HepG2 (cell line): ENCODE measurements around the gene P2RY6. TPM values are rescaled to one million over a fixed set of nuclear protein-coding genes. Genes with fewer than 3 reads are reported as not detected.

Experiments
- ARNT2 ChIP-seq: sonication (generic); formaldehyde crosslinking; IDR thresholded peaks from 2 replicates; pipeline ENCODE4 v1.8.0; 2022; ENCODE audit warnings: mild to moderate bottlenecking, low read depth, missing genetic modification reagents, moderate library complexity
- ATF7 ChIP-seq, 2 experiments: fragments of 450-650 bp in 1 of 2; sonication (generic) in 1 of 2; formaldehyde crosslinking in 1 of 2; IDR thresholded peaks; 2 replicates each; pipeline versions ENCODE4 v1.4.0 to v1.6.1; 2016 to 2020; ENCODE audit warnings: antibody characterized with exemption in 1 of 2, mild to moderate bottlenecking in 1 of 2, missing genetic modification reagents in 1 of 2
- CREB3 ChIP-seq: sonication (generic); formaldehyde crosslinking; IDR thresholded peaks from 2 replicates; pipeline ENCODE4 v1.5.0; 2020; ENCODE audit warnings: missing genetic modification reagents
- FOXP4 ChIP-seq: sonication (generic); formaldehyde crosslinking; IDR thresholded peaks from 2 replicates; pipeline ENCODE4 v1.4.0; 2020; ENCODE audit warnings: missing genetic modification reagents
- GRHL1 ChIP-seq: sonication (generic); formaldehyde crosslinking; conservative IDR thresholded peaks from 2 replicates; pipeline ENCODE4 v1.8.0; 2022; ENCODE audit warnings: missing genetic modification reagents
- HNRNPH1 ChIP-seq: fragments of 200-400 bp; formaldehyde crosslinking; optimal IDR thresholded peaks from 2 replicates; pipeline ENCODE3; 2017; ENCODE audit warnings: mild to moderate bottlenecking, low read depth, low read length
- MBNL3 ChIP-seq: fragments of 250-450 bp; sonication (Bioruptor Pico); conservative IDR thresholded peaks from 2 replicates; pipeline ENCODE4 v1.8.0; 2022; ENCODE audit warnings: mild to moderate bottlenecking, inconsistent platforms
- NCOR1 ChIP-seq: fragments of 200-600 bp; sonication (generic); IDR thresholded peaks from 2 replicates; pipeline ENCODE4 v1.7.0; 2017; ENCODE audit warnings: antibody characterized with exemption, low read length, borderline replicate concordance
- NFYB ChIP-seq: sonication (generic); formaldehyde crosslinking; IDR thresholded peaks from 2 replicates; pipeline ENCODE4 v1.4.0; 2020; ENCODE audit warnings: missing genetic modification reagents
- ZFP62 ChIP-seq: sonication (generic); formaldehyde crosslinking; IDR thresholded peaks from 2 replicates; pipeline ENCODE4 v1.4.0; 2020; ENCODE audit warnings: missing genetic modification reagents
- ZNF142 ChIP-seq: sonication (generic); formaldehyde crosslinking; IDR thresholded peaks from 2 replicates; pipeline ENCODE4 v1.4.0; 2020; ENCODE audit warnings: missing genetic modification reagents
- ZNF33B ChIP-seq: sonication (generic); formaldehyde crosslinking; IDR thresholded peaks from 2 replicates; pipeline ENCODE4 v1.5.1; 2020; ENCODE audit warnings: mild to moderate bottlenecking, missing genetic modification reagents
- ZNF34 ChIP-seq: sonication (generic); formaldehyde crosslinking; IDR thresholded peaks from 2 replicates; pipeline ENCODE4 v1.4.0; 2020; ENCODE audit warnings: mild to moderate bottlenecking, missing genetic modification reagents, borderline replicate concordance
- ZNF503 ChIP-seq: sonication (generic); formaldehyde crosslinking; IDR thresholded peaks from 2 replicates; pipeline ENCODE4 v1.4.0; 2020; ENCODE audit warnings: missing genetic modification reagents
- polyA plus RNA-seq, 8 experiments: library from polyadenylated mRNA; depleted of rRNA in 3 of 8; stranded (reverse) in 7 of 8; unstranded in 1 of 8; fragments of >200 nt; fragmentation: Illumina TruSeq in 4 of 8; extraction: Trizol in 4 of 8; gene quantifications; 2 replicates each; pipeline versions ENCODE4 v1.2.1 to v1.2.3, GENCODE V29; 2011 to 2016; ENCODE audit warnings: low read depth in 4 of 8, missing spikeins in 1 of 8, mixed read lengths in 1 of 8; ENCODE audit not compliant: insufficient read depth in 1 of 8
- total RNA-seq, 5 experiments: library from RNA; depleted of rRNA; stranded (reverse); fragments of >200 nt; fragmentation: Illumina TruSeq; extraction: Trizol; gene quantifications; 2 replicates each; pipeline ENCODE4 v1.2.3, GENCODE V29; 2016; ENCODE audit warnings: low read depth in 1 of 5

Gene P2RY6
- total and polyA plus RNA-seq, 2 of the 13 experiments (the other 11 are each of a cell fraction or from before 2014, with no cell fraction given) = 0.09 to 0.29 TPM

- TF ChIP-seq FOXP4 (peak; percentile 83), CREB3 (CRISPR knock-in tag) (no peak), ARNT2 (no peak; the same call in 1 of the 2 replicates), ZNF503 (peak; percentile 49; the same call in 1 of the 2 replicates), MBNL3 (CRISPR knock-in tag) (no peak), ZNF33B (no peak), NFYB (CRISPR knock-in tag) (peak; percentile 57; the same call in 1 of the 2 replicates), ZNF142 (CRISPR knock-in tag) (no peak), GRHL1 (CRISPR knock-in tag) (no peak), ZFP62 (CRISPR knock-in tag) (no peak), ZNF34 (CRISPR knock-in tag) (no peak), NCOR1 (no peak; the same call in 1 of the 2 replicates), ATF7 (IDR thresholded peaks at IDR 0.05) (peak; percentile 63), ATF7 (CRISPR knock-in tag; IDR thresholded peaks at IDR 0.05) (peak; percentile 85), HNRNPH1 (no peak)
Observed at GRCh38 chr11:73314117-73314961, 42.2 kb downstream of the P2RY6 start (continued).
